ENCODE data around the gene CBR3. TPM values are rescaled to one million over a fixed set of nuclear protein-coding genes. Genes with fewer than 3 reads are reported as not detected.

CBR3 gene
- total RNA-seq, result 1.8 TPM
- polyA plus RNA-seq, result 10 to 100 TPM in 3 of 4 donors, 1 to 10 TPM in 1; 4.7 to 13.2 (median 10.8) TPM

- DNase-seq (peak in 2 of 3 donors; percentile 29 to 66), ATAC-seq (ENCODE audit: low read depth in 2 of 2) (peak; percentile 21 to 27)
- H3K27me3 ChIP-seq (ENCODE audit: control insufficient read depth, insufficient read depth, low read length), result no peaks in the 10 kb centered on the region
- Mint-ChIP-seq H3K27me3 (peaks cover 15% of the 10 kb centered on the region), H3K9me3 (no peaks in the 10 kb centered on the region), H3K4me3 (peak within 1 kb of the TSS; percentile 91 to 97 (median 93)), H3K27ac (peak within 1 kb of the TSS; percentile 90 to 93 (median 91)), H3K36me3 (peaks cover 3% of the 10 kb centered on the region), H3K4me1 (peaks cover 12 to 26% (median 17%) of the 10 kb centered on the region in 4 donors)
- peaks cover 21% of the 10 kb centered on the region for H3K4me1 ChIP-seq (ENCODE audit: control insufficient read depth, insufficient read depth, low read length, poor library complexity, severe bottlenecking)
- peak within 1 kb of the TSS; percentile 89 for H3K4me3 ChIP-seq (ENCODE audit: low read depth, low read length)
- H3K27ac ChIP-seq (ENCODE audit: insufficient read depth, low read length, poor library complexity, severe bottlenecking), result peak within 1 kb of the TSS; percentile 49
- H3K9me3 ChIP-seq (ENCODE audit: control insufficient read depth in 2 of 2, low read length in 2 of 2), result no peaks in the 10 kb centered on the region
- no peaks in the 10 kb centered on the region for H3K36me3 ChIP-seq (ENCODE audit: control insufficient read depth, insufficient read depth, low read length)
Observed at GRCh38 chr21:36134803-36135390, at the start of gene CBR3. Gene CBR3, plus strand, starts transcription at chr21:36135079. Its CDS starts 114 bp downstream, at chr21:36135193.

GRCh38 chr21:36087362-36088138 lies 47.3 kb upstream of the CBR3 start:
- Mint-ChIP-seq H3K4me3 (peak overlapping the region in 1 of 4 donors; percentile 43), H3K9me3 (peaks cover 0 to 2% (median 0%) of the 10 kb centered on the region in 7 donors), H3K27ac (no peak overlapping the region), H3K4me1 (peaks cover 0 to 10% (median 8%) of the 10 kb centered on the region in 4 donors), H3K27me3 (peaks cover 23% of the 10 kb centered on the region), H3K36me3 (no peaks in the 10 kb centered on the region)
- DNase-seq (no peak), ATAC-seq (ENCODE audit: low read depth in 2 of 2) (no peak)
- no peak overlapping the region for H3K4me3 ChIP-seq (ENCODE audit: low read depth, low read length)
- no peaks in the 10 kb centered on the region for H3K4me1 ChIP-seq (ENCODE audit: control insufficient read depth, insufficient read depth, low read length, poor library complexity, severe bottlenecking)
- H3K27ac ChIP-seq (ENCODE audit: insufficient read depth, low read length, poor library complexity, severe bottlenecking), result no peak overlapping the region
- peaks cover under 1 to 1% of the 10 kb centered on the region in 2 experiments for H3K9me3 ChIP-seq (ENCODE audit: control insufficient read depth in 2 of 2, low read length in 2 of 2)
- H3K27me3 ChIP-seq (ENCODE audit: control insufficient read depth, insufficient read depth, low read length), result no peaks in the 10 kb centered on the region
- no peaks in the 10 kb centered on the region for H3K36me3 ChIP-seq (ENCODE audit: control insufficient read depth, insufficient read depth, low read length)

GRCh38 chr21:36089946-36090345 lies 44.9 kb upstream of the CBR3 start:
- H3K4me1 Mint-ChIP-seq, result peaks cover 0 to 10% (median 8%) of the 10 kb centered on the region in 4 donors

GRCh38 chr21:36092681-36093080 lies 42.2 kb upstream of the CBR3 start:
- no peak for DNase-seq
- Mint-ChIP-seq H3K4me3 (no peak overlapping the region), H3K27me3 (peaks cover 31% of the 10 kb centered on the region), H3K27ac (no peak overlapping the region), H3K4me1 (no peaks in the 10 kb centered on the region), H3K9me3 (peaks cover 0 to 15% (median 7%) of the 10 kb centered on the region in 7 donors), H3K36me3 (no peaks in the 10 kb centered on the region)
- ATAC-seq (ENCODE audit: low read depth in 2 of 2), result no peak
- Histone ChIP-seq H3K4me3 (ENCODE audit: low read depth, low read length) (no peak overlapping the region), H3K9me3 (ENCODE audit: control insufficient read depth in 2 of 2, low read length in 2 of 2) (peaks cover 17 to 18% of the 10 kb centered on the region in 2 experiments), H3K36me3 (ENCODE audit: control insufficient read depth, insufficient read depth, low read length) (no peaks in the 10 kb centered on the region), H3K27me3 (ENCODE audit: control insufficient read depth, insufficient read depth, low read length) (peaks cover 6% of the 10 kb centered on the region), H3K4me1 (ENCODE audit: control insufficient read depth, insufficient read depth, low read length, poor library complexity, severe bottlenecking) (no peaks in the 10 kb centered on the region), H3K27ac (ENCODE audit: insufficient read depth, low read length, poor library complexity, severe bottlenecking) (no peak overlapping the region)

More at GRCh38 chr21:36089946-36090345, 44.9 kb upstream of the CBR3 start:
- Mint-ChIP-seq H3K27ac (no peak overlapping the region), H3K9me3 (peaks cover 0 to 15% (median 7%) of the 10 kb centered on the region in 7 donors), H3K4me3 (no peak overlapping the region), H3K36me3 (no peaks in the 10 kb centered on the region), H3K27me3 (peaks cover 28% of the 10 kb centered on the region)
- Histone ChIP-seq H3K27ac (ENCODE audit: insufficient read depth, low read length, poor library complexity, severe bottlenecking) (no peak overlapping the region), H3K36me3 (ENCODE audit: control insufficient read depth, insufficient read depth, low read length) (no peaks in the 10 kb centered on the region), H3K9me3 (ENCODE audit: control insufficient read depth in 2 of 2, low read length in 2 of 2) (peaks cover 17 to 18% of the 10 kb centered on the region in 2 experiments), H3K4me1 (ENCODE audit: control insufficient read depth, insufficient read depth, low read length, poor library complexity, severe bottlenecking) (no peaks in the 10 kb centered on the region), H3K27me3 (ENCODE audit: control insufficient read depth, insufficient read depth, low read length) (peaks cover 6% of the 10 kb centered on the region), H3K4me3 (ENCODE audit: low read depth, low read length) (no peak overlapping the region)
- no peak for ATAC-seq (ENCODE audit: low read depth in 2 of 2)
- no peak for DNase-seq

- Mint-ChIP-seq H3K4me3 (no peak overlapping the region), H3K9me3 (peaks cover 0 to 15% (median 7%) of the 10 kb centered on the region in 7 donors), H3K36me3 (no peaks in the 10 kb centered on the region), H3K27ac (no peak overlapping the region), H3K4me1 (no peaks in the 10 kb centered on the region), H3K27me3 (peaks cover 31% of the 10 kb centered on the region)
- no peak for ATAC-seq (ENCODE audit: low read depth in 2 of 2)
- no peaks in the 10 kb centered on the region for H3K4me1 ChIP-seq (ENCODE audit: control insufficient read depth, insufficient read depth, low read length, poor library complexity, severe bottlenecking)
- DNase-seq, result no peak
- H3K27me3 ChIP-seq (ENCODE audit: control insufficient read depth, insufficient read depth, low read length), result peaks cover 6% of the 10 kb centered on the region
- no peaks in the 10 kb centered on the region for H3K36me3 ChIP-seq (ENCODE audit: control insufficient read depth, insufficient read depth, low read length)
- no peak overlapping the region for H3K27ac ChIP-seq (ENCODE audit: insufficient read depth, low read length, poor library complexity, severe bottlenecking)
- peaks cover 17 to 18% of the 10 kb centered on the region in 2 experiments for H3K9me3 ChIP-seq (ENCODE audit: control insufficient read depth in 2 of 2, low read length in 2 of 2)
- no peak overlapping the region for H3K4me3 ChIP-seq (ENCODE audit: low read depth, low read length)
Observed at GRCh38 chr21:36093512-36093911, 41.4 kb upstream of the CBR3 start.

GRCh38 chr21:36096398-36097290 lies 38.2 kb upstream of the CBR3 start:
- ATAC-seq (ENCODE audit: low read depth in 2 of 2), result no peak
- Mint-ChIP-seq H3K9me3 (peaks cover 0 to 15% (median 7%) of the 10 kb centered on the region in 7 donors), H3K4me1 (no peaks in the 10 kb centered on the region), H3K4me3 (no peak overlapping the region), H3K36me3 (no peaks in the 10 kb centered on the region), H3K27me3 (peaks cover 32% of the 10 kb centered on the region), H3K27ac (peak overlapping the region in 1 of 3 donors; percentile 4)
- H3K27me3 ChIP-seq (ENCODE audit: control insufficient read depth, insufficient read depth, low read length), result peaks cover 6% of the 10 kb centered on the region
- H3K36me3 ChIP-seq (ENCODE audit: control insufficient read depth, insufficient read depth, low read length), result no peaks in the 10 kb centered on the region
- H3K27ac ChIP-seq (ENCODE audit: insufficient read depth, low read length, poor library complexity, severe bottlenecking), result no peak overlapping the region
- no peak overlapping the region for H3K4me3 ChIP-seq (ENCODE audit: low read depth, low read length)
- DNase-seq, result no peak
- peaks cover 17 to 18% of the 10 kb centered on the region in 2 experiments for H3K9me3 ChIP-seq (ENCODE audit: control insufficient read depth in 2 of 2, low read length in 2 of 2)
- H3K4me1 ChIP-seq (ENCODE audit: control insufficient read depth, insufficient read depth, low read length, poor library complexity, severe bottlenecking), result no peaks in the 10 kb centered on the region

- Mint-ChIP-seq H3K27ac (no peak overlapping the region), H3K4me3 (no peak overlapping the region), H3K9me3 (peaks cover 0 to 15% (median 7%) of the 10 kb centered on the region in 7 donors), H3K4me1 (no peaks in the 10 kb centered on the region), H3K27me3 (peaks cover 32% of the 10 kb centered on the region), H3K36me3 (no peaks in the 10 kb centered on the region)
- no peak for DNase-seq
- peak in 1 of 2 donors; percentile 25 for ATAC-seq (ENCODE audit: low read depth in 2 of 2)
- H3K4me1 ChIP-seq (ENCODE audit: control insufficient read depth, insufficient read depth, low read length, poor library complexity, severe bottlenecking), result no peaks in the 10 kb centered on the region
- H3K27me3 ChIP-seq (ENCODE audit: control insufficient read depth, insufficient read depth, low read length), result peaks cover 8% of the 10 kb centered on the region
- H3K36me3 ChIP-seq (ENCODE audit: control insufficient read depth, insufficient read depth, low read length), result no peaks in the 10 kb centered on the region
- H3K4me3 ChIP-seq (ENCODE audit: low read depth, low read length), result no peak overlapping the region
- peaks cover 15 to 17% of the 10 kb centered on the region in 2 experiments for H3K9me3 ChIP-seq (ENCODE audit: control insufficient read depth in 2 of 2, low read length in 2 of 2)
- no peak overlapping the region for H3K27ac ChIP-seq (ENCODE audit: insufficient read depth, low read length, poor library complexity, severe bottlenecking)
Observed at GRCh38 chr21:36097427-36098181, 37.3 kb upstream of the CBR3 start.
